HG03060 (cell line): ENCODE data around the gene SEC22C.
"Not testable (repeated sequence)": the region's sequence is repeated elsewhere in the genome, so short reads cannot be mapped to it uniquely, and the experiment has no call there.

Source experiments
- ATAC-seq: cut with Tn5 transposase; IDR thresholded peaks from one replicate; pipeline ENCODE4 v1.9.1; 2021; ENCODE audit warnings: low read depth, moderate number of reproducible peaks; ENCODE audit not compliant: unreplicated experiment

The SEC22C gene

GRCh38 chr3:42581709-42582473 lies at the start of gene SEC22C:
TSS of gene SEC22C (minus strand) at chr3:42581967. CDS start at chr3:42569046, 12,921 bp downstream.
- ATAC-seq: peak; percentile 54

GRCh38 chr3:42613462-42613861 lies 31.7 kb upstream of the SEC22C start:
- ATAC-seq: no peak

GRCh38 chr3:42612928-42613327 lies 31.2 kb upstream of the SEC22C start:
- ATAC-seq: no peak

- ATAC-seq: no peak
Measured at GRCh38 chr3:42612217-42612616, 30.4 kb upstream of the SEC22C start.

- ATAC-seq: no peak
Measured at GRCh38 chr3:42610976-42611375, 29.2 kb upstream of the SEC22C start.

GRCh38 chr3:42608581-42608980 lies 26.8 kb upstream of the SEC22C start:
- no peak for ATAC-seq

- no peak for ATAC-seq
Measured at GRCh38 chr3:42605546-42606173, 23.9 kb upstream of the SEC22C start.

- no peak for ATAC-seq
Measured at GRCh38 chr3:42602961-42603360, 21.2 kb upstream of the SEC22C start.

GRCh38 chr3:42601896-42602581 lies 20.3 kb upstream of the SEC22C start:
- no peak for ATAC-seq

GRCh38 chr3:42600958-42601675 lies 19.4 kb upstream of the SEC22C start:
- peak; percentile 11 for ATAC-seq

GRCh38 chr3:42600111-42600957 lies 18.6 kb upstream of the SEC22C start, which contains the start of gene NKTR:
TSS of gene NKTR (plus strand) at chr3:42600686. CDS start at chr3:42601007, 321 bp downstream.
- ATAC-seq: peak; percentile 86

GRCh38 chr3:42597098-42597497 lies 15.3 kb upstream of the SEC22C start:
- ATAC-seq: not testable (repeated sequence)

- no peak for ATAC-seq
Measured at GRCh38 chr3:42595682-42596081, 13.9 kb upstream of the SEC22C start.

GRCh38 chr3:42593635-42594034 lies 11.9 kb upstream of the SEC22C start:
- no peak for ATAC-seq

GRCh38 chr3:42591811-42592210 lies 10.0 kb upstream of the SEC22C start:
- ATAC-seq: no peak

- ATAC-seq: no peak
Measured at GRCh38 chr3:42590989-42591756, 9.4 kb upstream of the SEC22C start.

GRCh38 chr3:42589382-42590109 lies 7.8 kb upstream of the SEC22C start:
- no peak for ATAC-seq

- ATAC-seq: no peak
Measured at GRCh38 chr3:42588625-42589024, 6.9 kb upstream of the SEC22C start.
